ENCODE data around the gene TRUB2.

TRUB2 gene

DNA sequence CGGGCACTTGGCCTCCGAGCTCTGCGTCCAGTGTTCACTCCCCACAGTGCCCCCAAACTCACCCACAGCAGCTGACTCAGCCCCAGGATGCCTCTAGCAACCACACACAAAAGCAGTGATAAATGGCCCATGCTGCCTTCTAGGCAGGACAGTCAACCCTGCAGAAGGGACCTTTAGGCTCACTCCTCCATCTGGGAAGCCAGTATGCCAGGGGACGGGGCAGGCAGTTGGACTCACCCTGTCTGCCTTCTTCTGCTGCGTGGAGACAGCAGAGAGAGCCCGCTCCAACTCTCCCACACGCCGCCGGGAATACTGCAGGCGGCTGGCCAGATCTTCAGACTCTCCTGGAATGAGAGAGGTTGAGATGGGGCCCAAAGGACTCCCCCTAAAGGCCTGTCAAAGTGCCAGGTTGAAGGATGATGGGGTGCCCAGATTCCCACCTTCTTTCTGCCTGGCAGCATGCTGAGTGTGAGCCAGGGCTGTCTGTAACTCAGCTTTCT is 56.8 kb downstream of the TRUB2 start:
- no peak for DNase-seq

DNA sequence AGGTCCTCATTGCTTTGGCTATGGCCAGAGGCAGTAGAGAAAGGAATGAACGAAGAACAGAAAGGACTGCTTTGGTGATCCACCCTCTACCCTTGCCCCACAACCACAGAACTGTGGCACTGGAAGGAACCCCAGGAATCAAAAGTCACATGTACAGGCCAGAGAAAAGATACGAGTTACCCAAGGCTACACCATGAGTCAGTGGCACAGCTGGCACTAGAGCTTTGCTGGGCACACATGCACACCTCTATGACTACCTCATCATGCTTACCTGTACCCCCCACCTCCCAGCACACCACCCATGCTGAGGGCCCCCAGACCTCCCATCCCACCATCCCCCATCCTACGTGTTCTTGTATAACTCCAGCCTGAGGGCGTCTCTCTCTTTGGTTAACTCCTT is 59.6 kb downstream of the TRUB2 start:
- DNase-seq: no peak

DNA sequence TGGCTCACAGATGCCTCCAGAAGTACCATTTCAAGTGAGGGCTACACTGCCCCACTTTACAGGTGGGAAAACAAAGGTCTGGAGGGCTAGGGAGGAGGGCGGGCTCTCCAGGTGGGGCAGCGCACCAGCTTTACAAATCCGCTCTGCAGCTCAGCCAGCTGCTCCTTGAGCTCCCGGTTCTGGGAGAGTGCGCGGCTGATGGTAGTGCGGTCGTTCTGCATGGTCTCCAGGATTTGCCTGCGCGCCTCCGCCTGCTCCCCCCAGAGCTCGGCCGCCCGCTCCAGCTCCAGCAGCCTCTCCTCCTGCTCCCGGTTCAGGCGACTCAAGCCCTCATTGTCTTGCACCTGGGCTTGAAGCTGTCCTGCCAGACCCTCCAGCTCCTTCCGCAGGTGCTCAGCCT is 61.9 kb downstream of the TRUB2 start:
- no peak for DNase-seq

DNA sequence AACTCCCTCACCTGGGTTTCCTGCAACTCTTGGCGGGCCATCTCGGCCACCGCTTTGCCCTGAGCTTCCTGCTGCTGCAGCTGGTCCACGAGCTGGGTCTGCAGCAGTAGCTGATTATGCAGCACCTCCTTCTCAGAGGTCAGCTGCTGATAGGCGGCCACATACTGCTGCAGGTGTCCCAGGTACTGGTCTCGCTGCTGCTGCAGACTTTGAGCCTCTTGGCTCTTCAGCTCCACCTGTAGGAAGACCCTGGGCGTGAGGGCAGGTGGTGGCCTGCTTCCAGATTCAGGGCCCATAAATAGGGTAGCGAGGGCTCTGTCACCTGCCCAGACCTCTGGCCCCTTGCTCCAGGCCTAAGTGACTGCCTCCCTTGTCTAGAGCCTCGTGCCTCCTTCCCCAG is 63.1 kb downstream of the TRUB2 start:
- no peak for DNase-seq

DNA sequence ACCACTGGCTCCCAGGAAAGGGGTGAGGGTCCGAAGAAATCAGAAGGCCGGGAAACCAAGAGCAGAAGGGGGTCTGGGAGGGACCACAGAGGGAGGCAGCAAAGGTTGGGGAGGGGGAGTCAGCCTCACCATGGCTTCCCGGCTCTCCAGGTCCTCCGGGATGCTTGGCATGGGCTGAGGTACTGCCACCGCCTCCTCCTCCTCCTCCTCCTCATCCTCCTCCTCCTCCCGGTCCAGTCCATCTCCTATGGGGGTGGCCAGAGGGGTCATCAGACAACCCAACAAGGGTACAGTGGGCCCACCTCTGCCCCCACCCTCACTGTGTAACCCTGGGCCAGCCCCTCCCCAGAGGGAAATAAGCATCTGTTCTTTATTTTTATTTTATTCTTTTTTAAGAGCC is 63.9 kb downstream of the TRUB2 start:
- no peak for DNase-seq

DNA sequence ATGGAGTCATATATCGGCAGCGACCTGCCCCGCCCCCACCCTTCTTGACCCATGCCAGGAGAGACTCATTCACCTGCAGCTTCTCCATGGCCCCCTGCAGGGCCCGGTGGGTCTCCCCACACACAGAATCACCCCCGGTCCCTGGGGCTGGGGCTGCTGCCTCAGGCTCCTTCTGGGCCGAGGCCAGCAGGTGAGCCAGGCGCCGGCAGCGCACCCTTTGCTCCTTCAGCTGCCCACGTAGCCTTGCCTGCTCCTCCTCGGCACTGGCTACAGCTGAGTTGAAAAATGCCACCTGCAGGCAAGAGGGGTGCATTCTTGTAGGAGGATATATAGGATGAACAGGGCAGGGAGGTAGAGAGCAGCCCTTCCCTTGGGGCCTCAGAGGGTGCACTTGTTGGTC is 64.3 kb downstream of the TRUB2 start:
- DNase-seq: no peak

DNA sequence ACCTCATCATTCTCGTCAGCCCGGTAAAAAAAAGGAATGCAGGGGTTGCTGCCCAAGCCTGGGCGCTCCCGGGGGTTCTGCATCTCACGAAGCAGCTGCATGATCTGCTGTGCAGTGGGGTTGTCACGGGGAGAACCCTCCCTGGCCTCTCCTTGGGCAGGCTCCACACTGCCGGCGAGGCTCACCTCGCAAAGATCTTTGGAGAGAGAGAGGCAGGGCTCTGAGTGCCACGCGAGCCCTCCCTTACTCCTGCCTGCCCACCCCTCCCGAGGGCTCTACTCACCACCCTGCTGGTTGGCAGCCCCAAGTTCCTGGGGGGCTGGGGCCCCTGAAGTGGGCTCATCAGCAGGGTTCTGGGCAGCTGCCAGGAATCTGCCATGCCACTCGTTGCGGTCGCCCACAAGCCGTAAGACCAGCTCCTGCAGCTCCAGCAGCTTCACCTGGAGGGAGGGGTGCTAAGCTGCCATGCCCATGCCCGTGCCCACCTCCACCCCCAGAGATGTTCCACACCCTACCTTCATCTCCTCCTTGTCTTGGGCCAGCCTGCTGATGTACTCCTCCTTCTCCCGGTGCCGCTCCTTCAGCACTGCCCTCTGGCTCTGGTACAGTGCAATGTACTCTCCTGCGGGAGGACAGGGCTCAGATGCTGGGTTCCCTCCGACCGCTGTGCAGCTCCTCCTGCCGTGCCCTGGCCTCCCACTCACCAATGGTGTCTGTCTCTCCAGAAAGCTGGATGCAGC is 65.0 kb downstream of the TRUB2 start:
- DNase-seq: no peak
